H7 (cell line): ENCODE results near the gene DYTN. TPM values are rescaled to one million over a fixed set of nuclear protein-coding genes. Genes with fewer than 3 reads are reported as not detected.
A peak's percentile ranks its signal among the peaks of the same experiment; 100 is the strongest.

ENCODE experiments used
- DNase-seq: peaks from one replicate; pipeline ENCODE4 v3.0.0; 2012
- H3K27me3 ChIP-seq: 2 replicates; pipeline ENCODE4 v1.6.0; 2011; ENCODE audit warnings: mild to moderate bottlenecking, low read length; ENCODE audit not compliant: control insufficient read depth, insufficient read depth
- H3K36me3 ChIP-seq: replicated peaks from 2 replicates; pipeline ENCODE4 v1.5.1; 2011; ENCODE audit warnings: low read length; ENCODE audit not compliant: control insufficient read depth, insufficient read depth
- H3K4me3 ChIP-seq: 2 replicates; pipeline ENCODE4 v1.5.1; 2011; ENCODE audit warnings: low read depth, mild to moderate bottlenecking, control low read depth, low read length, moderate library complexity; ENCODE audit not compliant: insufficient read depth
- total RNA-seq: library from RNA; depleted of rRNA; stranded (reverse); fragments of >200 nt; shearing (Covaris generic); gene quantifications from 2 replicates; pipeline ENCODE4 v1.2.3, GENCODE V29; 2014; rRNA removed

Gene DYTN, protein sequence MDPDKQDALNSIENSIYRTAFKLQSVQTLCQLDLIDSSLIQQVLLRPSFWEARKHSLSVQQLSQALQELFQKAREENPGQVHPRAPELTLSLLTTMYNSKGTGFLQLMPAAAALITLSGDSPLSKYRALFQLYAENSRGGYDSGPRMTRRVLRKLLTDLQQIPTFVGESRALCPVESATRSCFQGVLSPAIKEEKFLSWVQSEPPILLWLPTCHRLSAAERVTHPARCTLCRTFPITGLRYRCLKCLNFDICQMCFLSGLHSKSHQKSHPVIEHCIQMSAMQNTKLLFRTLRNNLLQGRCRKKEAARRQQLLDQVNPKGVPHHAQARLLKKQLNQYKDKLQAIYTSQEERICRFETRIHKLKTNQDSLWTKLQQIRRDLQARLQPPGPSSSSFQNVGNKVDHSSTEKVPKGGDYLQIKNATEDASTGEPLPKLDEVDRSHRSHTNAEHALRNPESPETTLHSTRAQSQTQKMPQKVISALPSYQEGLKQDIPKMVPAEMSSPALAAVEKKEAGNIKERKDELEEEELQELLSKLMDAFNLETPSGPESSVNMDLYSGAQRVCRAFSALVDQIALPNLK
- total RNA-seq: not detected in 2 replicates

DNA sequence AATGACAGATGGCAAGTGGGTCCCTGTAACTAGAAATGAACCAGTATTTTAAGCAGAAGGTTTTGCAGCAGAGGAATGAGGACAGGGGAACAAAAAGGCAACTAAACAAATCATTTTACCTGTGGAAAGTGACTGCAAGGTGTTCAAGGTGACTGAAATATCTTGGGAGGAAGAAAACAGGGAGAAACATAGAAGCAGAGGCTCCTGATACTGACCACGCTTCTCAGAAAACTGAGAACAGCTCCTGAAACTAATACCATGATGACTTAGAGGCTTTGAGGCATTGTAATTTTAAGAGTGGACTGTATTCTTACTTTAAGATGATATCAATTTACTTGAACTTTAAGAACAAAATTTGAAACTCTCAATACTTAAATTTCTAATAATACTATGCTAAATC lies at the start of gene DYTN:
TSS of gene DYTN (minus strand) at position 101 of the 400 bp plus-strand sequence. CDS start 117 bp downstream, outside the sequence.
- no peak for DNase-seq
- Histone ChIP-seq H3K36me3 (no peaks in the 10 kb centered on the region), H3K4me3 (no peak within 1 kb of the TSS), H3K27me3 (no peaks in the 10 kb centered on the region)

DNA sequence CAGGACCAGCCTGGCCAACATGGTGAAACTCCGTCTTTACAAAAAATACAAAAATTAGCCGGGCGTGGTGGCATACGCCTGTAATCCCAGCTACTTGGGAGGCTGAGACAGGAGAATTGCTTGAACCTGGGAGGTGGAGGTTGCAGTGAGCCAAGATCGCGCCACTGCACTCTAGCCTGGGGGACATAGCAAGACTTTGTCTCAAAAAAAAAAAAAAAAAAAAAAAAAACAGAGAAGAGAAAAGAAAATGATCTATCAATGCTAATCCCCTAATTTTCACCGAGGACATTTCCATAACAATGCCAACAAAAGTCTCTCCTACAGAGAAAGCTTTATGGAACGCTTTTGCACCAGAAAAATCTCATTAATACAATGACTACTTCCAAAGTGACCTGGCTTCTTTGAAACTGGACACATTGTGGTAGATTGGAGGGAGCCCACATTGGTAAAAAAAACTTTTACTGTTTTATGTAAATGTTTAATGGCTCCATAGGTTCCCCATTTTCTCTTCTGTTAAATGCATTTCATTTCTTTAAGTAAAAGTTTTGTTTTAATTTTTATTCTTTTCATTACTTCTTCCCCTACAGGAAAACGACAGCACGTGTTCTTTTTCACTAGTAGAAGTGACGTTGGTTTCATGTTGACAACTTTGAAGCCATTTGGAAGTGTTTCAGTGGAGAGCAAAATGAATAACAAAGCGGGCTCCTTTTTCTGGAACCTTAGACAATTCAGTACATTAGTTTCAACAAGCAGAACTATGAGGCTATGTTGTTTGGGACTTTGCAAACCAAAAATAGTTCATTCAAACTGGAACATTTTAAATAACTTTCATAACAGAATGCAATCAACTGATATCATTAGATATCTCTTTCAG lies 48.1 kb upstream of the DYTN start:
- H3K4me3 ChIP-seq: peak overlapping the region; percentile 91
- H3K27me3 ChIP-seq: peaks cover 2% of the 10 kb centered on the region; the same call in 1 of the 2 replicates
- no peaks in the 10 kb centered on the region; the same call in none of the 2 replicates for H3K36me3 ChIP-seq
- no peak for DNase-seq

DNA sequence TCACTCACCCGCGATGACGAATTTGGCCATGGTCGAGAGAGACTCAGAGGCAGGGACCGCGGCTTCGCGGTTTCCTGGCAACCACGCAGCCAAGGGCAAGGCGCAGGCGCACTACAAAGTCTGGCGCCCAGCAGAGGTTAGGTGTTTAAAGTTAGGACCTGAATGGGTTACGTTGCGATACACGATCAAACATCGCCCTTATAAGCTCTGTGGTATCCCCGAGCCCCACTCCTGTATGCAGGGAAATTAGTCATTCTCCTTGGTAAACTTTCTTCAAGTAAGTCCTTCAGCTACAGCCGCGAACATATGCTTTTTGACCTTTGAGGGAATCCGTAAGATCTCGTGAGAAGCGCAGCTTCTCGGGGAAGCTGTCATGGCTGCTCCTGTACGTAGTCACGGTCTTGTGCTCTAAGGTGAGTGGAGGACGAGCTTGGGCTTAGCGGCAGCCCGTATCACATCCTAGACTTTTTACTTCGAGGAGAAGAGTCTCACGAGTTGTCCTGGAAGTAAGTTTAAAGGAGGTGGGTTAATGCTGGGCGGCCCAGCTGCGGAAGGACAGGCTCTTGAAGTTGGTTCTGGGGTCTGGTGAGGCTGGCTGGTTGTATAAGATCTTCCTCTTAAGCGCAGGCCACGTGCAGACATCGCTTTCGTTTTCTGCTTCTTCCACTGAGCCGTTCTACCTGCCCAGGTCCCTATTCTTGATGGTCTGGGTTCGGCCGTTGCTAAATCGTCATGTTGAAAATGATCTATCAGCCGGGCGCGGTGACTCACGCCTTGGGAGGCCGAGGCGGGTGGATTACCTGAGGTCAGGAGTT lies 47.3 kb upstream of the DYTN start, which contains the start of the genes FASTKD2 and MDH1B:
TSS of gene FASTKD2 (plus strand) at position 365 of the 815 bp plus-strand sequence. CDS start 1,088 bp downstream, outside the sequence.
TSS of gene MDH1B (minus strand) at position 87 of the 815 bp plus-strand sequence. CDS start at position 30, 57 bp downstream.
- H3K36me3 ChIP-seq: no peaks in the 10 kb centered on the region; the same call in 1 of the 2 replicates
- peak; percentile 79 for DNase-seq
- peaks cover 2% of the 10 kb centered on the region; the same call in 1 of the 2 replicates for H3K27me3 ChIP-seq
- peak within 1 kb of the TSS; percentile 91 for H3K4me3 ChIP-seq

DNA sequence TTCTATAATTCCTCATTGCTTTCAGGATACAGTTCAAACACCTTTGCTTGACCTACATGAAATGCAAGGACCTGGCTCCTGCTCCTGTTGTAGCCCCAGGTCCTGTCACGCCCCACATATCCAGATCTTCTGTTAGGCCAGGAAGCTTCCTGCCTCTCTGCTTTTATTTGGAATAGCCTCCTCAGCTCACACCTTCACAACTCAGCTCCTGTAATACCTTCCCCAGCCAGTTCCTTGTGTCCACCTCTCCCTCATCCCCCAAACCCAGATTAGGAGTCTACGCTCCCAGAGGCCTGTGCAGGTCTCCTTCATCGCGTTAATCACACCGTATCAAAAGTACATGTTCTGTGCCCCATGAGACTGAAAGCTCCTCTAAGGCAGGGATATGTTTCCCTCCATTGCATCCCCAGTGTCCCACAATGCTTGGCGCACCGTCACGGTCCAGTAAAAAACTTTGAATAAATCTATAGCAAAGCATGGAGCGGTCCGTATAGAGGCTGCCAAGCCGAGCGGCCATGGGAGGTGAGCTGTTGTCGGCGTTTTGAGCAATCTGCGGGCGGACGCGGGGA lies 46.6 kb upstream of the DYTN start:
- H3K4me3 ChIP-seq: peak overlapping the region; percentile 91
- peak; percentile 16 for DNase-seq
- peaks cover 2% of the 10 kb centered on the region; the same call in 1 of the 2 replicates for H3K27me3 ChIP-seq
- no peaks in the 10 kb centered on the region; the same call in 1 of the 2 replicates for H3K36me3 ChIP-seq

DNA sequence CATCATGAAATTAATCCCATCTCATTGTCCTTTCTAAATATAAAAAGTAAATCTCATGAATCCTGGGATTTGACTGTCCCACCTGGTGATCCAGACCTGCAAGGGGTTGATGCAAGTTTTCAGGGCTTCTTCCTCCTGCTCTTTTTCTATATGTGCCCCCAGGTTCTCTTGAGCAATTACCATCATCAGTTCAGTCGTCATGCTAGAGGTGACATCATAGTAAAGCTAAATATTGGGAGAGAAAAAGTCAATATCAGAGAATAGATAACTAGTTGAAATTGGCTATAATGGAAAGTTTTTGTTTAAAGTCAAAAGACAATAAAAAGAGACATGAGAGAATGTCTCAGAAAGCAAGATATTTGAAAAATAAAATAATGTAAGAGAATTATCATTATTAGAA lies 38.6 kb upstream of the DYTN start:
- no peak for DNase-seq
- Histone ChIP-seq H3K27me3 (no peaks in the 10 kb centered on the region; the same call in 1 of the 2 replicates), H3K36me3 (no peaks in the 10 kb centered on the region), H3K4me3 (no peak overlapping the region)

DNA sequence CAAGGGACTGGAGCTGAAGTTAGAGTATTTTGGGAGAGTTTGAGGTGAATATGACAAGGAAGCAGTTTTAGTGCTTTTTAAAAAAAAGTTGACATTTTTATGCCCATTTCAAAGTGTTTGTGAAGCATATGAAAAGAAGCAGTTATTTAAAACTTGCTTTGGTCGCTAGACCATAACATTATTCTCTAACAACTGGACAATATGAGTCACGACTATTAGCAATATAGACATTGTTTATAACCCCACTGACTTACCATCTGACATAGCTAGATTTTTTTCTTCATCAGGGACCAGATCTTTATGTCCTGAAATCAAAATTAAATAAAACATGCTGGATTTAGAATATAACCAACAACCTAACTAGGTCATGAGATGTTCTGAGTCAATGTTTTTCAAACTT lies 22.6 kb upstream of the DYTN start:
- Histone ChIP-seq H3K27me3 (no peaks in the 10 kb centered on the region), H3K36me3 (no peaks in the 10 kb centered on the region), H3K4me3 (no peak overlapping the region)
- DNase-seq: no peak

DNA sequence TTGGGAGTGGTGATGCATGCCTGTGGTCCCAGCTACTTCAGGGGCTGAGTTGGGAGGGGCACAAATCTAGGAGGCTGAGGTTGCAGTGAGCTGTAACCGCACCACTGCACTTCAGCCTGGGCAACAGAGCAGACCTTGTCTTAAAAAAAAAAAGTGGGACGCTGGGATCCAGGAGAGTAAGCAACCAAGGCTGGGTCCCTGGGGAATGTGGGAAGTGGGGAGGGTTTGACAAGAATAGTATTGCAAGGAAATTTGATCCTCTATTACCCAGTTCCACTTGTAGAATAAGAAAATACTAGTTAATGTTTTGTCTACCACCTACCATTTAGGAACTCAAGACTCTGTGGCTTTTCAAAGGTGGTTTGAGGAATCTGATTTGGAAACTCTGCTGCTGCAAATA lies 21.1 kb upstream of the DYTN start:
- DNase-seq: no peak
- no peaks in the 10 kb centered on the region for H3K36me3 ChIP-seq
- no peaks in the 10 kb centered on the region for H3K27me3 ChIP-seq
- no peak overlapping the region for H3K4me3 ChIP-seq

DNA sequence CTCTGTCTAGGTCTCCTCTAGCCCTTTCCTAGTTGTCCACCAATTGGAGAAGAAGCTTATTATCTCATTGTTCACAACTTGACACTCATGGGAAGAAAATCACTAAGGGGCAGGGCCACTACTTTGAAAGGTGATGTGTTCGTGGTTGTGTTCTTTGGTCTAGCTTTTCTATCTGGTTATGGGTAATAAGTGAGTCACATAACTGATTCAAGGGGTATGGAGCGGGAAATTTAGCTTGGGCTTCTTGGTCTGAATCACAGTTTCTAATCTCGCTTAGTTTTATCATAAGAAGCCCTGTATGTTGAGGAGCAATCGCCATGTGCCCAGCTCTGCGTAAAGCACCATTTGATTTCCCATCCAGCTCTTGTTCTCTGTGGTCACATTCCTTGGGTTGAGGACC lies 18.7 kb upstream of the DYTN start:
- DNase-seq: no peak
- Histone ChIP-seq H3K4me3 (no peak overlapping the region), H3K36me3 (no peaks in the 10 kb centered on the region), H3K27me3 (no peaks in the 10 kb centered on the region)

DNA sequence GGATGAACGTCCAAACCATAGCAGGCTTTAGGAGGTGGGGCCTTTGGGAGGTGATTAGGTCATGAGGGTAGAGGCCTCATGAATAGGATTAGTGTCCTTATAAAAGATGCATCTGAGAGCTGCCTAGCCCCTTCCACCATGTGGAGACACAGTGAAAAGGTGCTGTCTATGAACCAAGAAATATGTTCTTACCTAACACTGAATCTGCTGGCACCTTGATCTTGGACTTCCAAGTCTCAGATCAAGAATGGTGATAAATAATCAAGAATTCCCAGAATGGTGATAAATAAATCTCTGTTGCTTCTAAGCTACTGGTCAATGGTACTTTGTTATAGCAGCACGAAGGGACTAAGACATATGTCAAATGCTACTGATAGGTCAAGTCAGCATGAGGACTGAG lies 15.1 kb upstream of the DYTN start:
- Histone ChIP-seq H3K4me3 (no peak overlapping the region), H3K36me3 (no peaks in the 10 kb centered on the region), H3K27me3 (no peaks in the 10 kb centered on the region; the same call in 1 of the 2 replicates)
- no peak for DNase-seq

DNA sequence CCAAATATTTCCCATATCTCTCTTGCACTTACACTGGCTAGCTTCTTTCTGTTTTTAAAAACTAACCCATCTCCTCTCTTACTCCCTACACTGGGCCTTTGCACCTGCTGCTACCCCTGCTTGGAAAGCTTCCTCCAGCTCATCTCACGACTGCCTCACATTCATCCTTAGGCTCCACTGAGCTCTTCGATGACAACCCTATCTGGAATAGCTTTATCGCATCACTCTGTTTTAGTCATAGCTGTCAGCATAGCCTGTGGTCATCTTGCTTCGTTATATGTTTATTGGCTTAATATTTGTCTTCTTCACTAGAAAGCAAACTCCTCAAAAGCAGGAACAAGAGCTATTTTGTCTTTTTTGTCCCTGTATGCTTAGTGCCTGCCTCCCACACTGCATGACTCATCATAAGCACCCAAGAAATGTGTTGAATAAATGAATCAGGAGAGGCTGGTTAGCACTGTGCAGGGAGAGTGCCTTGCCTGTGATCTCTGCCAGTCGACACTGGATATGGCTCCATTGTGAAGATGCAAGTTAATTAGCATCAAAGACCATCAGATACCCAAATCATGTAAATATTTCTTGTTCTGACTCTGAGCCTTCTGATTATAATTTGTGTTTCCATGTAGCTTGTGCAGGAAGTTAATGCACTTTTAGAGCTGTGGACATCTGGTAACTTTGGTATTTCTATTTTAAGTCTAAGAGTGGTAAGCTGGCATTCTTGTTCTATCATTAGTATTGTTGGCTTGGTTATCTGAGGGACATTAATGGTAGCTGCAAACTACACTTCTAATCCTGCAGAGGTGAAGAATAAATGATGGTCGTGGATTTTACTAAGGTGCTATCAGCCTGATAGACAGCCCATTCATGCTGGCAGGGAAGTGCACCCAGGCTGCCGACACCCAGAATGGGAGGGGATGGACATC lies 10.3 kb upstream of the DYTN start:
- DNase-seq: no peak

DNA sequence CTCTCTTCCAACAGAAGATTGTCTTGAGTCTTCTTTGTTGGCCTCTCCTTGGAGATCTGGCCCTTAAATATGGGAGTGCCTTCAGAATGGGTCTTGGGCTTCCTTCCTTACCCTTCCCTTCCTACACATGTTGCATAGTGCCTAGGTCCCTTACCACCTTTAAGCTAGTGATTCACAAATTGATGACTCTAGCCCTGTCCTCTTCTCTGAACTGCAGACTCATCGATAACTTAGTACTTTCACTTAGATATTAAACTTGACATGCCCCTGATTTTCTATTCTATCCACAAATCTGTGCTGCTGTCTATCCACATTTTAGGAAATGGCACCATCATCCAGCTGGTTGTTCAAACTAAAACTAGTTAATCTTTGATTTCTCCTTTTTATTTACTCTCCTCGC lies 9.1 kb upstream of the DYTN start:
- DNase-seq: no peak
- Histone ChIP-seq H3K27me3 (no peaks in the 10 kb centered on the region; the same call in 1 of the 2 replicates), H3K4me3 (no peak overlapping the region), H3K36me3 (no peaks in the 10 kb centered on the region)

More for the DNA sequence above, 10.3 kb upstream of the DYTN start:
- H3K4me3 ChIP-seq: no peak overlapping the region
- H3K36me3 ChIP-seq: no peaks in the 10 kb centered on the region
- H3K27me3 ChIP-seq: no peaks in the 10 kb centered on the region; the same call in 1 of the 2 replicates

DNA sequence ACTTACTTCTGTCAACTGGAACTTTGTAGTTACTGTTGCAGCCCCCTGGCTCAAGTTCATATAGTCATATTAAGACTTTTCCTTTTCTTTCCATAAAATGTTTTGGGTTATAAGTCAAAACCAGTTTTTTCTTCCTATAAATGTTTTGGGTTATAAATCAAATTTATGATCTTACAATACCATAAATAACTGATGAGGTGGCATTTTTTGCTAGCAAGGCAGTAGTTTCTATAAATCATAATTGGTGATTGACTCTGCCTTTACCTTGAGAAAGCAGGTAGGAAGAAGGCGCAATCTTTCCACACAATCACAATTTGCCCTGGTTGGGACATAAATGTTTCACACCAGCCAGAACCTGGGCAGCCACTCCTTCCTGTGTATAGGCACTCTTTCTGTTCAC lies 5.1 kb upstream of the DYTN start:
- Histone ChIP-seq H3K4me3 (no peak overlapping the region), H3K36me3 (no peaks in the 10 kb centered on the region), H3K27me3 (no peaks in the 10 kb centered on the region)
- no peak for DNase-seq
